SK-N-SH treated with all-trans-retinoic acid at 6 μM for 48 hours (cell line): Measurements from ENCODE around the gene ZFP62.

Experiments used
- ATAC-seq: fragments of 200-7000 bp; cut with Tn5 transposase; 3 replicates; pipeline ENCODE4 v1.9.1; 2020; ENCODE audit warnings: mild to moderate bottlenecking, moderate library complexity
- ARNTL ChIP-seq: fragments of 450-650 bp; formaldehyde crosslinking; IDR thresholded peaks from 2 replicates; pipeline ENCODE4 v1.5.0; 2020; ENCODE audit warnings: low read depth, mild to moderate bottlenecking, moderate library complexity, borderline replicate concordance
- BACH2 ChIP-seq: fragments of 250-450 bp; sonication (Bioruptor Pico); IDR thresholded peaks from 2 replicates; pipeline ENCODE4 v1.9.0; 2021; ENCODE audit warnings: mild to moderate bottlenecking, borderline replicate concordance
- CREB5 ChIP-seq: fragments of 250-450 bp; sonication (Bioruptor Pico); IDR thresholded peaks from 2 replicates; pipeline ENCODE4 v1.5.1; 2020; ENCODE audit warnings: low read depth, mild to moderate bottlenecking, moderate library complexity
- CSDC2 ChIP-seq: fragments of 250-450 bp; sonication (Bioruptor Pico); IDR thresholded peaks from 2 replicates; pipeline ENCODE4 v1.5.0; 2020; ENCODE audit warnings: mild to moderate bottlenecking, moderate library complexity
- ESRRG ChIP-seq: fragments of 250-450 bp; sonication (Bioruptor Pico); IDR thresholded peaks from 2 replicates; pipeline ENCODE4 v1.6.1; 2021; ENCODE audit warnings: mild to moderate bottlenecking
- GLIS3 ChIP-seq: fragments of 250-450 bp; sonication (Bioruptor Pico); IDR thresholded peaks from 2 replicates; pipeline ENCODE4 v1.5.0; 2020; ENCODE audit warnings: mild to moderate bottlenecking, moderate library complexity
- ISL1 ChIP-seq: fragments of 250-450 bp; sonication (Bioruptor Pico); IDR thresholded peaks from 2 replicates; pipeline ENCODE4 v2.1.2; 2022; ENCODE audit warnings: mild to moderate bottlenecking, moderate library complexity
- OSR1 ChIP-seq: fragments of 250-450 bp; sonication (Bioruptor Pico); IDR thresholded peaks from 2 replicates; pipeline ENCODE4 v1.8.0; 2022; ENCODE audit warnings: moderate library complexity, mild to moderate bottlenecking, inconsistent platforms
- PATZ1 ChIP-seq: fragments of 250-450 bp; sonication (Bioruptor Pico); IDR thresholded peaks from 2 replicates; pipeline ENCODE4 v1.8.0; 2020; ENCODE audit warnings: mild to moderate bottlenecking, moderate library complexity, borderline replicate concordance
- RARB ChIP-seq: fragments of 250-450 bp; sonication (Bioruptor Pico); IDR thresholded peaks from 2 replicates; pipeline ENCODE4 v1.8.0; 2021; ENCODE audit warnings: mild to moderate bottlenecking, moderate library complexity
- SNAI2 ChIP-seq: fragments of 250-450 bp; sonication (Bioruptor Pico); IDR thresholded peaks from 2 replicates; pipeline ENCODE4 v1.5.0; 2020; ENCODE audit warnings: mild to moderate bottlenecking, moderate library complexity
- TCF4 ChIP-seq: fragments of 250-450 bp; sonication (Bioruptor Pico); IDR thresholded peaks from 2 replicates; pipeline ENCODE4 v1.8.0; 2021; ENCODE audit warnings: mild to moderate bottlenecking, moderate library complexity, borderline replicate concordance
- TOX ChIP-seq: fragments of 250-450 bp; sonication (Bioruptor Pico); IDR thresholded peaks from 2 replicates; pipeline ENCODE4 v1.8.0; 2021; ENCODE audit warnings: mild to moderate bottlenecking, moderate library complexity, borderline replicate concordance
- TSHZ2 ChIP-seq: fragments of 250-450 bp; sonication (Bioruptor Pico); IDR thresholded peaks from 2 replicates; pipeline ENCODE4 v1.5.0; 2020; ENCODE audit warnings: mild to moderate bottlenecking, moderate library complexity
- ZC3H10 ChIP-seq: fragments of 250-450 bp; sonication (Bioruptor Pico); IDR thresholded peaks from 2 replicates; pipeline ENCODE4 v1.5.1; 2021; ENCODE audit warnings: mild to moderate bottlenecking, moderate library complexity
- ZFP3 ChIP-seq: fragments of 250-450 bp; sonication (Bioruptor Pico); IDR thresholded peaks from 2 replicates; pipeline ENCODE4 v1.5.0; 2020; ENCODE audit warnings: mild to moderate bottlenecking, moderate library complexity
- ZFP30 ChIP-seq: fragments of 450-650 bp; formaldehyde crosslinking; IDR thresholded peaks from 2 replicates; pipeline ENCODE4 v1.5.0; 2022; ENCODE audit warnings: mild to moderate bottlenecking, moderate library complexity
- ZNF565 ChIP-seq: fragments of 450-650 bp; formaldehyde crosslinking; conservative IDR thresholded peaks from 2 replicates; pipeline ENCODE4 v1.5.0; 2020; ENCODE audit warnings: low read depth, mild to moderate bottlenecking, moderate library complexity
- ZNF70 ChIP-seq: fragments of 450-650 bp; formaldehyde crosslinking; IDR thresholded peaks from 2 replicates; pipeline ENCODE4 v1.5.0; 2020; ENCODE audit warnings: mild to moderate bottlenecking, moderate library complexity
- ZNF8 ChIP-seq: fragments of 450-650 bp; formaldehyde crosslinking; IDR thresholded peaks from 2 replicates; pipeline ENCODE4 v1.5.0; 2020; ENCODE audit warnings: mild to moderate bottlenecking, moderate library complexity
- TF ChIP-seq, protein P1 (sequence below): fragments of 250-450 bp; sonication (Bioruptor Pico); IDR thresholded peaks from 2 replicates; pipeline ENCODE4 v1.5.1; 2021; ENCODE audit warnings: mild to moderate bottlenecking, moderate library complexity
- TF ChIP-seq, protein P2 (sequence below): fragments of 250-450 bp; sonication (Bioruptor Pico); IDR thresholded peaks from 2 replicates; pipeline ENCODE4 v1.8.0; 2021; ENCODE audit warnings: low read depth, mild to moderate bottlenecking, moderate library complexity, borderline replicate concordance

The ZFP62 gene

GRCh38 chr5:180817893-180818674 is 43.0 kb downstream of the ZFP62 start:
- TF ChIP-seq ZFP3 (CRISPR knock-in tag): no peak
- no peak for TF ChIP-seq ISL1 (CRISPR knock-in tag)
- no peak for TF ChIP-seq ZNF70 (CRISPR knock-in tag)
- no peak for TF ChIP-seq GLIS3 (CRISPR knock-in tag)
- TF ChIP-seq PATZ1: no peak
- TF ChIP-seq ESRRG (CRISPR knock-in tag): no peak
- TF ChIP-seq, protein P1, sequence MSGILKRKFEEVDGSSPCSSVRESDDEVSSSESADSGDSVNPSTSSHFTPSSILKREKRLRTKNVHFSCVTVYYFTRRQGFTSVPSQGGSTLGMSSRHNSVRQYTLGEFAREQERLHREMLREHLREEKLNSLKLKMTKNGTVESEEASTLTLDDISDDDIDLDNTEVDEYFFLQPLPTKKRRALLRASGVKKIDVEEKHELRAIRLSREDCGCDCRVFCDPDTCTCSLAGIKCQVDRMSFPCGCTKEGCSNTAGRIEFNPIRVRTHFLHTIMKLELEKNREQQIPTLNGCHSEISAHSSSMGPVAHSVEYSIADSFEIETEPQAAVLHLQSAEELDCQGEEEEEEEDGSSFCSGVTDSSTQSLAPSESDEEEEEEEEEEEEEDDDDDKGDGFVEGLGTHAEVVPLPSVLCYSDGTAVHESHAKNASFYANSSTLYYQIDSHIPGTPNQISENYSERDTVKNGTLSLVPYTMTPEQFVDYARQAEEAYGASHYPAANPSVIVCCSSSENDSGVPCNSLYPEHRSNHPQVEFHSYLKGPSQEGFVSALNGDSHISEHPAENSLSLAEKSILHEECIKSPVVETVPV (CRISPR knock-in tag): no peak
- no peak for TF ChIP-seq CSDC2 (CRISPR knock-in tag)
- TF ChIP-seq ZNF565 (CRISPR knock-in tag): no peak
- no peak for TF ChIP-seq ZFP30 (CRISPR knock-in tag)
- TF ChIP-seq CREB5 (CRISPR knock-in tag): no peak
- no peak for TF ChIP-seq TCF4 (CRISPR knock-in tag)
- TF ChIP-seq ZC3H10 (CRISPR knock-in tag): no peak
- TF ChIP-seq ARNTL (CRISPR knock-in tag): no peak
- no peak for TF ChIP-seq SNAI2 (CRISPR knock-in tag)
- TF ChIP-seq OSR1 (CRISPR knock-in tag): no peak
- no peak for TF ChIP-seq BACH2
- no peak for TF ChIP-seq TSHZ2 (CRISPR knock-in tag)
- no peak for TF ChIP-seq RARB (CRISPR knock-in tag)

DNA sequence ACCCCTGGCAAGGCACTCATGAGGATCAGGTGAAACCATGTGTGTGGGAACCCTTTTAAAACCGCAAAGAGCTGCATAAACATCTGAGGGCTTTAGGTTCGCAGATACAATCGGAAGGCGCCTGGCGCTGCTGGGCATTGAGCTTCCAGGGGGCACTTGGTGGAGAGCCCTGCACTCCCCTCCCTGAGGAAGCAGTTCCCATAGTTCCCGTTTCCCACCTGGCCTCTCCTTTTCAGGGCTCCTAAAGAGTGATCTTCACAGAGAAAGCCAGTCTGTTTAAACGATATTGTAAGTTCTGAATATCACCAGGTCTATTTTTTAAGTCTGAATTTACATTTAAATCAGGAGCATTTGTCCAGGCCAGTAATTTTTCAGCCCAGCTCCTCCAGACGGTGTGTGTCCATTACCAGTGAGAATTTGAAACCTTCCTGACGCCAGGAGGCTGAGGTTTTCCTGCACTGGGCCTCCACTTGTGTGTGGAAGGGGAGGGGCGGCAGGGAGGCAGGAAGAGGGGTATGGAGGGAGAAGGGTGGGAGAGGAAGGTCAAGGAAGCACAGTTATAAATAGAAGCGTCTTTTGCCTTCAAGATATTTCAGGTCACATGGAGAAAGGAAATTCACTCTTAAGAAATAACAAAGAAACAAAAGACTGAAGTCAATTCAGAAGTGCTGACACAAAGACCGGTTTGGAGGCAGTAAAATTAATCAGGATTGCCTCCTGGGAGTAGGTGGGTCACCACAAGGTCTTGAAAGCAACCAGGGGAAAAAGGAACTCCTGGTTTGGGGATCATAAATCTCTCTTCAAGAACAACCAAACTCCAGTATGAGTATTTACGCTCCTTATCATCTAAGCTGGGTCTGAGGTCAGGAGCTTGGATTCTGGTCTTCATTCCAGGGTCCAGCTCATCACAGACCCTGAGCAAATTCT is 44.2 kb downstream of the ZFP62 start:
- no peak for ATAC-seq
- TF ChIP-seq SNAI2 (CRISPR knock-in tag): no peak
- no peak for TF ChIP-seq GLIS3 (CRISPR knock-in tag)
- TF ChIP-seq CSDC2 (CRISPR knock-in tag): no peak
- no peak for TF ChIP-seq ZC3H10 (CRISPR knock-in tag)
- TF ChIP-seq CREB5 (CRISPR knock-in tag): no peak
- no peak for TF ChIP-seq ZNF70 (CRISPR knock-in tag)
- no peak for TF ChIP-seq ARNTL (CRISPR knock-in tag)
- no peak for TF ChIP-seq ZNF565 (CRISPR knock-in tag)
- no peak for TF ChIP-seq TOX (CRISPR knock-in tag)
- TF ChIP-seq, protein P2, sequence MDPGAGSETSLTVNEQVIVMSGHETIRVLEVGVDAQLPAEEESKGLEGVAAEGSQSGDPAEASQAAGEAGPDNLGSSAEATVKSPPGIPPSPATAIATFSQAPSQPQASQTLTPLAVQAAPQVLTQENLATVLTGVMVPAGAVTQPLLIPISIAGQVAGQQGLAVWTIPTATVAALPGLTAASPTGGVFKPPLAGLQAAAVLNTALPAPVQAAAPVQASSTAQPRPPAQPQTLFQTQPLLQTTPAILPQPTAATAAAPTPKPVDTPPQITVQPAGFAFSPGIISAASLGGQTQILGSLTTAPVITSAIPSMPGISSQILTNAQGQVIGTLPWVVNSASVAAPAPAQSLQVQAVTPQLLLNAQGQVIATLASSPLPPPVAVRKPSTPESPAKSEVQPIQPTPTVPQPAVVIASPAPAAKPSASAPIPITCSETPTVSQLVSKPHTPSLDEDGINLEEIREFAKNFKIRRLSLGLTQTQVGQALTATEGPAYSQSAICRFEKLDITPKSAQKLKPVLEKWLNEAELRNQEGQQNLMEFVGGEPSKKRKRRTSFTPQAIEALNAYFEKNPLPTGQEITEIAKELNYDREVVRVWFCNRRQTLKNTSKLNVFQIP (CRISPR knock-in tag): no peak
- TF ChIP-seq ESRRG (CRISPR knock-in tag): no peak
- no peak for TF ChIP-seq TSHZ2 (CRISPR knock-in tag)
- no peak for TF ChIP-seq ZNF8 (CRISPR knock-in tag)
- TF ChIP-seq OSR1 (CRISPR knock-in tag): no peak
- TF ChIP-seq ZFP3 (CRISPR knock-in tag): no peak

More at GRCh38 chr5:180817893-180818674, 43.0 kb downstream of the ZFP62 start:
- no peak for ATAC-seq
